ENCODE data around the gene ZBP1.

- TF ChIP-seq POLR2A (IDR thresholded peaks at IDR 0.05; ENCODE audit: borderline replicate concordance, extremely low read depth, insufficient read depth, insufficient read length) (no peak), CTCF (IDR thresholded peaks at IDR 0.05 in 2 of 3, conservative IDR thresholded peaks at IDR 0.05 in 1 of 3; ENCODE audit: borderline replicate concordance in 1 of 3, insufficient read depth in 1 of 3, low read depth in 2 of 3, low read length in 2 of 3) (no peak), ZFX (IDR thresholded peaks at IDR 0.05) (no peak), MAX (IDR thresholded peaks at IDR 0.05) (no peak), SP1 (IDR thresholded peaks at IDR 0.05; ENCODE audit: low read depth) (no peak)
These were observed 40.9 kb upstream of the ZBP1 start for GRCh38 chr20:57660922-57661745.

Measured in HCT116 (cell line).